Measurements from ENCODE around the gene DLG3.

The DLG3 gene

GRCh38 chrX:70421618-70422017 is 23.0 kb upstream of the DLG3 start:
- no peak for TF ChIP-seq CTCF (conservative IDR thresholded peaks at IDR 0.05; ENCODE audit: low read depth, low read length)
- H3K4me3 ChIP-seq (ENCODE audit: low read depth, low read length): no peak overlapping the region
- DNase-seq (ENCODE audit: low read depth): no peak

GRCh38 chrX:70422851-70423341 is 21.7 kb upstream of the DLG3 start, which contains the start of gene GDPD2:
Gene GDPD2, plus strand, starts transcription at chrX:70423314. Its CDS starts 1,671 bp downstream, at chrX:70424985.
- peak; percentile 34 for DNase-seq (ENCODE audit: low read depth)
- H3K4me3 ChIP-seq (ENCODE audit: low read depth, low read length): no peak within 1 kb of the TSS
- peak; percentile 17 for TF ChIP-seq CTCF (conservative IDR thresholded peaks at IDR 0.05; ENCODE audit: low read depth, low read length)

GRCh38 chrX:70423936-70424675 is 20.5 kb upstream of the DLG3 start:
- no peak for TF ChIP-seq CTCF (conservative IDR thresholded peaks at IDR 0.05; ENCODE audit: low read depth, low read length)
- no peak for DNase-seq (ENCODE audit: low read depth)
- H3K4me3 ChIP-seq (ENCODE audit: low read depth, low read length): no peak overlapping the region

GRCh38 chrX:70424801-70425200 is 19.8 kb upstream of the DLG3 start:
- no peak for DNase-seq (ENCODE audit: low read depth)
- H3K4me3 ChIP-seq (ENCODE audit: low read depth, low read length): no peak overlapping the region
- no peak for TF ChIP-seq CTCF (conservative IDR thresholded peaks at IDR 0.05; ENCODE audit: low read depth, low read length)

- TF ChIP-seq CTCF (conservative IDR thresholded peaks at IDR 0.05; ENCODE audit: low read depth, low read length): no peak
- no peak for DNase-seq (ENCODE audit: low read depth)
- H3K4me3 ChIP-seq (ENCODE audit: low read depth, low read length): no peak overlapping the region
These were observed 18.1 kb upstream of the DLG3 start for GRCh38 chrX:70426286-70427278.

GRCh38 chrX:70427365-70427764 is 17.3 kb upstream of the DLG3 start:
- no peak for TF ChIP-seq CTCF (conservative IDR thresholded peaks at IDR 0.05; ENCODE audit: low read depth, low read length)
- no peak overlapping the region for H3K4me3 ChIP-seq (ENCODE audit: low read depth, low read length)
- DNase-seq (ENCODE audit: low read depth): no peak

All from choroid plexus epithelial cell (primary cell).